ENCODE data around the gene NOBOX.
"Not testable (repeated sequence)": the region's sequence is repeated elsewhere in the genome, so short reads cannot be mapped to it uniquely, and the experiment has no call there.

NOBOX gene

GRCh38 chr7:144391823-144392255 is 11.7 kb downstream of the NOBOX start:
- no peak for DNase-seq (ENCODE audit: low read depth)

GRCh38 chr7:144391014-144391413 is 12.5 kb downstream of the NOBOX start:
- DNase-seq (ENCODE audit: low read depth): no peak

- no peak for DNase-seq (ENCODE audit: low read depth)
Measured at GRCh38 chr7:144390481-144390880, 13.0 kb downstream of the NOBOX start.

- no peak for DNase-seq (ENCODE audit: low read depth)
Measured at GRCh38 chr7:144388950-144389349, 14.5 kb downstream of the NOBOX start.

- no peak for DNase-seq (ENCODE audit: low read depth)
Measured at GRCh38 chr7:144386741-144387140, 16.8 kb downstream of the NOBOX start.

- peak; percentile 18 for DNase-seq (ENCODE audit: low read depth)
Measured at GRCh38 chr7:144384555-144385245, 18.8 kb downstream of the NOBOX start.

GRCh38 chr7:144384071-144384470 is 19.4 kb downstream of the NOBOX start:
- DNase-seq (ENCODE audit: low read depth): no peak

- no peak for DNase-seq (ENCODE audit: low read depth)
Measured at GRCh38 chr7:144379776-144380384, 23.6 kb downstream of the NOBOX start.

- DNase-seq (ENCODE audit: low read depth): no peak
Measured at GRCh38 chr7:144378651-144379050, 24.8 kb downstream of the NOBOX start.

- not testable (repeated sequence) for DNase-seq (ENCODE audit: low read depth)
Measured at GRCh38 chr7:144369221-144369620, 34.3 kb downstream of the NOBOX start.

- not testable (repeated sequence) for DNase-seq (ENCODE audit: low read depth)
Measured at GRCh38 chr7:144367250-144367649, 36.2 kb downstream of the NOBOX start.

- not testable (repeated sequence) for DNase-seq (ENCODE audit: low read depth)
Measured at GRCh38 chr7:144365523-144365922, 38.0 kb downstream of the NOBOX start.

- DNase-seq (ENCODE audit: low read depth): not testable (repeated sequence)
Measured at GRCh38 chr7:144362061-144362460, 41.4 kb downstream of the NOBOX start.

- not testable (repeated sequence) for DNase-seq (ENCODE audit: low read depth)
Measured at GRCh38 chr7:144356860-144357259, 46.6 kb downstream of the NOBOX start.

GRCh38 chr7:144356185-144356584 is 47.3 kb downstream of the NOBOX start:
- not testable (repeated sequence) for DNase-seq (ENCODE audit: low read depth)

- DNase-seq (ENCODE audit: low read depth): not testable (repeated sequence)
Measured at GRCh38 chr7:144355176-144355822, 48.2 kb downstream of the NOBOX start, which contains the start of gene ARHGEF5. Gene ARHGEF5, plus strand, starts transcription at chr7:144355402. Its CDS starts 7,268 bp downstream, at chr7:144362670.

GRCh38 chr7:144351667-144352066 is 51.8 kb downstream of the NOBOX start:
- DNase-seq (ENCODE audit: low read depth): not testable (repeated sequence)

- DNase-seq (ENCODE audit: low read depth): not testable (repeated sequence)
Measured at GRCh38 chr7:144348625-144349024, 54.9 kb downstream of the NOBOX start.
